DMS79 treated with DMSO at 0.1 percent for 48 hours (cell line): ENCODE data around the gene PYROXD2.

ENCODE experiments used
- DNase-seq: peaks from one replicate; lab custom pipeline; 2025; lab: John Stamatoyannopoulos, UW

Gene PYROXD2

GRCh38 chr10:98433881-98434732 lies 19.1 kb upstream of the PYROXD2 start:
- DNase-seq: no peak

- DNase-seq: no peak
Observed at GRCh38 chr10:98433371-98433770, 18.4 kb upstream of the PYROXD2 start.

DNA sequence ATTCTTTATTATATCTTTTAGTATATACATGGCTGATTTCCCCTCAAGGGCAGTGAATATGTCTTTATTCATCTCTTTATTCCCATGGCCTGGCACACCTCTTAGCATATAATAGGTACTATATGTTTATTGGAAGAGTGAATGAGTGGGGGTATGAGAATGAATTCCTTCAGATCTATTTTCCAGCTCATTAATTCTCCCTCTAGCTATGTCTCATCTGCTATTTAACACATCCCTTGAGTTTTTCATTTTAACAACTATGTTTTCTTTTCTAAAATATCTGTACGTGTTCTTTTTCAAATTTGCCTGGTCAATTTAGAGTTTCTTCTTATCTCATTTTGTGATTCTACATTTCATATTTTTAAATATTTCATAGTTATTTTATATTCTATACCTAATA lies 17.3 kb upstream of the PYROXD2 start:
- DNase-seq: no peak

GRCh38 chr10:98431016-98431415 lies 16.0 kb upstream of the PYROXD2 start:
- DNase-seq: no peak

DNA sequence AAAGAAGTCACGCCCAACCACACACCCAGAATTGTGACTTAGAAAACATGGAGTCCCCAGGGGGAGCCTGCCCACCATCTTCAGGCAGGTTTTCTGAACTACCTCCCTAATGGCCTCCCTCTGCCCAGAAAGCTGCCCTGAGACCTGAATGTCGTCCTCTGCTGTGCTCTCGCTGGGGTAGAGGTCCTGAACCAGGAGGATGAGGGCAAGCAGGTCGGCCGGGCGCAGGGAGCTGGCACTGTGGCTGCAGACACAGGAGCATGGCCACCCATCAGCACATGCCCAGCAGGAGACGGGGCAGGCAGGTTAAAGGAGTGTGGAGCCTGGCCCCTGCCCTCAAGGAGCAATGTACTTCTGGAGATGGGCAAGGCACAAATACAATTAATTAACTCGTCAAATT lies 15.4 kb upstream of the PYROXD2 start:
- no peak for DNase-seq

GRCh38 chr10:98429320-98430072 lies 14.5 kb upstream of the PYROXD2 start:
- DNase-seq: no peak

GRCh38 chr10:98427011-98427515 lies 12.1 kb upstream of the PYROXD2 start:
- no peak for DNase-seq

GRCh38 chr10:98425511-98426352 lies 10.8 kb upstream of the PYROXD2 start:
- DNase-seq: no peak

DNA sequence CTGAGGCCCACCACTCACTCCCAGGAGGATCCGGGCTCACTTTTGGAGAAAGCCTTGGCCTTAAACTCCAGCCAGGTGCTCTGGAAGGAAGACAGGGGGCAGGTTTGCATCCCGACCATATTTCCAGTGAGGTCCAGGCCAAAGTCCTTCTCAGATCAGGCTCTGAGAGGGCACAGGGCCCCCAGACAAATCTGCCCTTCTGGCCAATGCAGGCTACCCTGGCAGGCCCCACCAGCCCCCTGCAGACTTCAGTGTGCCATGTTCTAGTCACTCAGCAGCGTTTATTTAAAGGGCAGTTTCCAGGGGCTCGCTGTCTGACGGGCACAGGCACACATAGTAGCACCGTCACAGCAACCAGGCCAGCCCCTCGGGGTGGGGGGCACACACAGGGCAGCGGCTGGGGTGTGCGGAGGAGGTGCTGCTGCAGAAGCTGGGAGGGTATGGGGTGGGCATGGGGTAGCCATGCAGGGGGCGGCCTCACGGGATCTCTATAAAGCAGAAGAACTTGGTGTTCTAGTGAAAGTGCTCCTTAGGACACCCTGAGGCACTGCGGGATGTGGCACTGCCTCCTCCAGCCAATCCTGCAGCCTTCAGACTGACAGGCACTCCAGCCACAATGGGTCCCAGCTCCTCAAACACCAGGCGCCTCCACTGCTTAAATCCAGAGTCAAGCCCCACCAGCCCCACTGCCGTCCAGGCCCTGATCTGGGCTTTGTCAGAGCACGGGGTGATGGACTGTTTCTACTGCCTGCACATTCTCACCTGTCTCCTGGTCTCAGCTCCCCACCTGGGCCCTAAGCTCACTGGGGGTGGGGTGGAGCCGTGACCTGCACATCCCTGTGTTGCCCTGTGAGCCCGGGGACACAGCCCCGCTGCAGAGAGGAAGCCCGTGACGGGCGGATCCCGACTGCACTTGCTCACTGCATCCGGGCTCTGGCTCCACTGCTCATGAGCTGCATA lies 9.6 kb upstream of the PYROXD2 start:
- no peak for DNase-seq

DNA sequence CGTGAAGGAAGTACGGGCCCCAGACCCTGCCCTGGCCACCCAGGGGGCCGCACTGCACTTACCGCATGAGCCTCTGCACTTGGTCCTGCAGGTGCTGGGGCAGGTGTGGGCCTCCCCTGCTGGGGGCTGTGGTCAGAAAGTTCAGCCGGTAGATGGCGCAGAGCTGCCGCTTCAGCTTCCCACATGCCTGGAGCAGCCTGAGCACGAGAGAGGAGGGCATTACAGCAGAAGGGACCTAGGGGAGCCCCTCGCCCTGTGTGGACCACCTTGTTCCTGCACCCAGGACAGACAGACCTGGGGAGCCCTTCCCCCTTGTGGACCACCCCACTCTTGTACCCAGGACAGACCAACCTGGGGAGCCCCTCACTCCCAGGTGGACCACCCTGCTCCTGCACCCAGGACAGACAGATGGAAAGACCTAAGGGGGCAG lies 8.7 kb upstream of the PYROXD2 start:
- DNase-seq: no peak

GRCh38 chr10:98422182-98422581 lies 7.2 kb upstream of the PYROXD2 start:
- DNase-seq: no peak

DNA sequence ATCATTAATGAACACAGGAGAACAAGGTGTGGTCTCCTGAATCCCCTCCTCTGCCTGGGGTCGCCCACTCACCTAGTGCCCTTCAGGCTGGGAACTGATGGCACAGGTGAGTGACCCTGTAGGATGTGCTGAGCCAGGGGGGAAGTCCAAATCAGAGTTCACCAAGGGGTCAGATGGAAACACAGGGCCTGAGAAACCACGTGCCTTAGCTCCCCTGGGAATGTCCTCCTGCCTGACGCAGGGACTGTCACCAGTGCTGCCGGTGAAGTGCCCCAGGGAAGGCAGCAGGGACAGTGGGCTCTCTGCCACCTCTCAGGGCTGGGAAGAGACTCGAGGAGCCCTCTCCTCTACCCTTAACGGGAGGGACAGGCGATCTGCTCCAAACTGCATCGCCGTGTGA lies 5.8 kb upstream of the PYROXD2 start:
- DNase-seq: no peak

- no peak for DNase-seq
Observed at GRCh38 chr10:98419469-98420261, 4.7 kb upstream of the PYROXD2 start.

- no peak for DNase-seq
Observed at GRCh38 chr10:98418665-98419468, 3.9 kb upstream of the PYROXD2 start.

- DNase-seq: no peak
Observed at GRCh38 chr10:98417973-98418664, 3.1 kb upstream of the PYROXD2 start.

DNA sequence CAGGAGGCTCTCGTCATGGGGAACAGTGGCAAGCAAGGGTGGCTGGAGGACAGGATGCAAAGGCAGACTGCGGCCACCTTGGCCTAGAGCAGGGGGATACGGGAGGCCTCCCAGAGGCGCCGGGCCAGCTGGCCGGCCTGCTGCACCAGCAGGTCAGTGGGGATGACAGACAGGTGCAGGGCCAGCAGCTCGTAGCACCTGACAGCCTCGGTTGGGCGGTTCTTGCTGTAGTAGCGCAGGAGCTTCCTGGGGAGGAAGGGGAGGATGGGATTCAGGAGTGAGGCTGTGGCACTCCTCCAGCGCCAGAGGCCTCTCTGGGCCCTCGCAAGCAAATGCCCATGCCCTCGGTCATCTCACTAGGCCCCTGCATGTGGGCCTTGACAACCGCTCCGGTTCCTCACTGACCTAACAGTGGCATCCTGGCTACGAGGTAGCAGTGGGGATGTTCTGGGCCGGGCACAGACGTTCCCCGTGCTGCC lies 2.5 kb upstream of the PYROXD2 start:
- DNase-seq: no peak

- DNase-seq: no peak
Observed at GRCh38 chr10:98416606-98417388, 1.8 kb upstream of the PYROXD2 start.

DNA sequence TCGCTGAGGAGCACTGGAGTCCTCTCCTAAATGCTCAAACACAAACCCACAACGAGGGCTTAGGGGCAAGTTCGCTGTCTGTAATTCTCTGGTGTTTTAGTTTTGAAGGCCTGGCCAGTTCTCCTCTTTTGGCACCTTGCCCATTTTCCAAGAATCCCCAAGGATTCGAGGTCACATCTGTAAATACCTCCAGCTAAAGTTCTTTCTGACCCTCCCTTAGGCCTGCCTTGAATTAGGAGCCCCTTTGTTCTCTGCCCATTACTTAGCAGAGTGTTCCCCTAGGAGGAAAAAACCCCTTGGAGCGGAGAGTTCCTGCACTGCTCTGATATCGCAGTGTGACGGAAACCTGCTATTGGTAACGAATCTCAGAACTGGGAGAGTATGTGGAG lies 743 bp upstream of the PYROXD2 start:
- no peak for DNase-seq
